H9 (cell line): ENCODE measurements around the gene PLB1. TPM values are rescaled to one million over a fixed set of nuclear protein-coding genes. Genes with fewer than 3 reads are reported as not detected.

Source experiments
- DNase-seq: peaks from one replicate; pipeline ENCODE4 v3.0.0-alpha.2; 2017
- H2AFZ ChIP-seq: one replicate; pipeline ENCODE4 v1.6.1; 2013; ENCODE audit warnings: mild to moderate bottlenecking, low read length, control low read depth, moderate library complexity
- H2AK5ac ChIP-seq: 2 replicates; pipeline ENCODE4 v1.6.1; 2013; ENCODE audit warnings: low read length, control low read depth, mixed read lengths; ENCODE audit not compliant: insufficient read length
- H2BK120ac ChIP-seq: one replicate; pipeline ENCODE4 v1.6.1; 2013; ENCODE audit warnings: low read depth, mild to moderate bottlenecking, low read length, control low read depth, inconsistent platforms; ENCODE audit not compliant: poor library complexity, severe bottlenecking
- H2BK12ac ChIP-seq: 2 replicates; pipeline ENCODE4 v1.6.1; 2013; ENCODE audit warnings: low read length, control low read depth, mixed read lengths, low read depth; ENCODE audit not compliant: insufficient read length
- H2BK15ac ChIP-seq: 2 replicates; pipeline ENCODE4 v1.6.1; 2013; ENCODE audit warnings: low read depth, low read length, control low read depth
- H2BK20ac ChIP-seq: one replicate; pipeline ENCODE4 v1.6.1; 2013; ENCODE audit warnings: low read depth, mild to moderate bottlenecking, low read length, control low read depth, inconsistent platforms; ENCODE audit not compliant: poor library complexity, severe bottlenecking
- H2BK5ac ChIP-seq: 2 replicates; pipeline ENCODE4 v1.6.1; 2013; ENCODE audit warnings: low read length, control low read depth, mixed read lengths; ENCODE audit not compliant: insufficient read length
- H3K14ac ChIP-seq: 2 replicates; pipeline ENCODE4 v1.6.1; 2013; ENCODE audit warnings: low read length, control low read depth; ENCODE audit not compliant: insufficient read depth
- H3K18ac ChIP-seq: 2 replicates; pipeline ENCODE4 v1.6.1; 2013; ENCODE audit warnings: low read depth, mild to moderate bottlenecking, mixed read lengths, low read length, control low read depth; ENCODE audit not compliant: insufficient read length
- H3K23ac ChIP-seq: 2 replicates; pipeline ENCODE4 v1.6.1; 2013; ENCODE audit warnings: low read length, control low read depth, mixed read lengths, low read depth; ENCODE audit not compliant: insufficient read length
- H3K23me2 ChIP-seq: 2 replicates; pipeline ENCODE4 v1.6.1; 2013; ENCODE audit warnings: low read depth, mild to moderate bottlenecking, mixed read lengths, low read length, control low read depth; ENCODE audit not compliant: insufficient read length, poor library complexity, severe bottlenecking
- H3K27ac ChIP-seq: 2 replicates; pipeline ENCODE4 v1.5.1; 2013; ENCODE audit warnings: low read length, control low read depth, mixed read lengths, low read depth; ENCODE audit not compliant: insufficient read length
- H3K27me3 ChIP-seq: 2 replicates; pipeline ENCODE4 v1.6.1; 2013; ENCODE audit warnings: low read length, control low read depth, inconsistent platforms; ENCODE audit not compliant: insufficient read depth
- H3K4ac ChIP-seq: 2 replicates; pipeline ENCODE4 v1.6.1; 2013; ENCODE audit warnings: low read depth, mild to moderate bottlenecking, control low read depth, inconsistent platforms, low read length, moderate library complexity
- H3K4me1 ChIP-seq: 2 replicates; pipeline ENCODE4 v1.6.1; 2013; ENCODE audit warnings: low read length, control low read depth, inconsistent platforms; ENCODE audit not compliant: insufficient read depth
- H3K4me2 ChIP-seq: 2 replicates; pipeline ENCODE4 v1.6.1; 2013; ENCODE audit warnings: low read length, control low read depth, mixed read lengths; ENCODE audit not compliant: insufficient read length, insufficient read depth
- H3K56ac ChIP-seq: 2 replicates; pipeline ENCODE4 v1.6.1; 2013; ENCODE audit warnings: low read depth, mild to moderate bottlenecking, mixed read lengths, low read length, control low read depth; ENCODE audit not compliant: insufficient read length
- H3K79me1 ChIP-seq: 2 replicates; pipeline ENCODE4 v1.6.1; 2013; ENCODE audit warnings: low read depth, mild to moderate bottlenecking, moderate library complexity, low read length, control low read depth, inconsistent platforms; ENCODE audit not compliant: insufficient read depth, poor library complexity, severe bottlenecking
- H3K79me2 ChIP-seq: 2 replicates; pipeline ENCODE4 v1.6.1; 2013; ENCODE audit warnings: low read length, control low read depth, inconsistent platforms; ENCODE audit not compliant: insufficient read depth
- H3K9ac ChIP-seq: 2 replicates; pipeline ENCODE4 v1.6.1; 2013; ENCODE audit warnings: low read length, control low read depth, mixed read lengths; ENCODE audit not compliant: insufficient read length; ENCODE audit errors: extremely low read depth
- H3K9me3 ChIP-seq: one replicate; pipeline ENCODE4 v1.6.1; 2013; ENCODE audit warnings: low read depth, low read length, inconsistent platforms; ENCODE audit not compliant: control insufficient read depth
- H3T11ph ChIP-seq: one replicate; pipeline ENCODE4 v1.6.1; 2013; ENCODE audit warnings: mild to moderate bottlenecking, low read length, control low read depth, inconsistent platforms
- H4K20me1 ChIP-seq: one replicate; pipeline ENCODE4 v1.6.1; 2013; ENCODE audit not compliant: control insufficient read depth, insufficient read length, insufficient read depth
- H4K5ac ChIP-seq: 2 replicates; pipeline ENCODE4 v1.6.1; 2013; ENCODE audit warnings: low read depth, mild to moderate bottlenecking, mixed read lengths, low read length, control low read depth; ENCODE audit not compliant: insufficient read length
- H4K8ac ChIP-seq: replicated peaks from 2 replicates; pipeline ENCODE4 v1.6.1; 2013; ENCODE audit warnings: low read length, control low read depth, mixed read lengths, low read depth; ENCODE audit not compliant: insufficient read length
- H4K91ac ChIP-seq: 2 replicates; pipeline ENCODE4 v1.6.1; 2013; ENCODE audit warnings: low read depth, mild to moderate bottlenecking, moderate library complexity, mixed read lengths, low read length, control low read depth; ENCODE audit not compliant: insufficient read length
- H3K27ac Mint-ChIP-seq, 3 experiments: 2 replicates in 2 of 3; 3 replicates in 1 of 3; pipeline ENCODE4 v1.8.0; 2020 to 2021; ENCODE audit warnings: mixed read lengths in 3 of 3, mild to moderate bottlenecking in 1 of 3, moderate library complexity in 1 of 3
- H3K27me3 Mint-ChIP-seq: 2 replicates; pipeline ENCODE4 v1.8.0; 2021; ENCODE audit warnings: low read depth, mild to moderate bottlenecking, moderate library complexity, mixed read lengths
- H3K36me3 Mint-ChIP-seq, 3 experiments: 2 replicates in 2 of 3; 3 replicates in 1 of 3; pipeline ENCODE4 v1.8.0; 2020 to 2021; ENCODE audit warnings: low read depth in 3 of 3, mixed read lengths in 3 of 3; ENCODE audit not compliant: insufficient read depth in 1 of 3
- H3K4me1 Mint-ChIP-seq, 2 experiments: 2 replicates each; pipeline ENCODE4 v1.8.0; 2020; ENCODE audit warnings: mixed read lengths in 2 of 2
- H3K4me3 Mint-ChIP-seq, 2 experiments: 2 replicates in 1 of 2; 3 replicates in 1 of 2; pipeline ENCODE4 v1.8.0; 2020 to 2021; ENCODE audit warnings: mild to moderate bottlenecking in 2 of 2, mixed read lengths in 2 of 2, moderate library complexity in 1 of 2
- H3K9me3 Mint-ChIP-seq, 2 experiments: 2 replicates in 1 of 2; 3 replicates in 1 of 2; pipeline ENCODE4 v1.8.0; 2020; ENCODE audit warnings: mild to moderate bottlenecking in 2 of 2, mixed read lengths in 2 of 2, moderate library complexity in 1 of 2
- WGBS: extraction: QIAGEN DNeasy Blood & Tissue Kit; methylation state at CpG from one replicate; pipeline ENCODE4 v1.1.7; 2013; ENCODE audit warnings: missing lambda C conversion rate, low lambda C conversion rate, mixed read lengths; ENCODE audit not compliant: insufficient read length; ENCODE audit errors: extremely low coverage; 5-methylcytosine and 5-hydroxymethylcytosine counted together
- total RNA-seq: library from RNA; stranded (reverse); gene quantifications from 2 replicates; pipeline ENCODE4 v1.2.1, GENCODE V29; 2021
- TF ChIP-seq, protein P1 (sequence below): fragments of 200-600 bp; sonication (generic); conservative IDR thresholded peaks from 3 replicates; pipeline ENCODE4 v1.8.0; 2021; ENCODE audit warnings: antibody characterized with exemption, mild to moderate bottlenecking

Gene PLB1
- total RNA-seq, 1 experiment from 2014 or later, result not detected

DNA sequence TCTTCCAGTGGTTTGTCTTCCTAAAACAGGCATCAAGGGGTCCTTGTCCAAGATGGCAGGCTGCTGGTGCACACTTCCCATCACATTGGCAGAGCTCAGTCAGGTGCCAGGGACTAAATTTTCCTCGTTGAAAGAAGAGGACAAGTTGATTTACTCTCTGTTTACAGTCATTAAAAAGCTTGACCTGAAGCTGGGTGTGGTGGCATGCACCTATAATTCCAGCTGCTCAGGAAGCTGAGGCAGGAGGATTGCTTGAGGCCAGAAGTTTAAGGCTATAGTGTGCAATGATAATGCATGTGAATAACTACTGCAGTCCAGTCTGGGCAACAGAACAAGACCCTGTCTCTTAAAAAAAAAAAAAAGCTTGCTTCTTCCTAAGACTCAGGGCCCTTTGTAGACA lies 3.6 kb upstream of the PLB1 start:
- no peaks in the 10 kb centered on the region for H3K9me3 ChIP-seq
- WGBS, result no CpG with 5 or more reads among the region's 1 CpG

More for the DNA sequence above, 3.6 kb upstream of the PLB1 start:
- Histone ChIP-seq H3K9ac (no peak overlapping the region), H4K20me1 (peaks cover 4% of the 10 kb centered on the region), H4K5ac (no peak overlapping the region), H3K14ac (no peak overlapping the region), H2BK120ac (no peak overlapping the region), H4K8ac (no peak overlapping the region), H2BK5ac (no peak overlapping the region), H2AFZ (no peak overlapping the region), H3K4me2 (no peak overlapping the region), H2AK5ac (no peak overlapping the region), H3K23ac (no peak overlapping the region), H3K23me2 (no peaks in the 10 kb centered on the region), H3K4ac (no peak overlapping the region), H2BK20ac (no peak overlapping the region), H3K27ac (no peak overlapping the region), H3K56ac (no peak overlapping the region), H3K79me2 (no peaks in the 10 kb centered on the region), H3K18ac (no peak overlapping the region), H2BK12ac (no peak overlapping the region), H3T11ph (no peak overlapping the region), H4K91ac (no peak overlapping the region), H2BK15ac (no peak overlapping the region), H3K4me1 (no peaks in the 10 kb centered on the region), H3K27me3 (no peaks in the 10 kb centered on the region), H3K79me1 (no peaks in the 10 kb centered on the region)
- H3K27me3 Mint-ChIP-seq, result peaks cover 2% of the 10 kb centered on the region
- H3K27ac Mint-ChIP-seq, result no peak overlapping the region
- H3K36me3 Mint-ChIP-seq, result no peaks in the 10 kb centered on the region
- H3K4me3 Mint-ChIP-seq, result no peak overlapping the region
- H3K9me3 Mint-ChIP-seq, result no peaks in the 10 kb centered on the region
- H3K4me1 Mint-ChIP-seq, result peaks cover 7% of the 10 kb centered on the region in 2 experiments; a peak in 3 of 4 replicates
- no peak for DNase-seq
- TF ChIP-seq, protein P1, sequence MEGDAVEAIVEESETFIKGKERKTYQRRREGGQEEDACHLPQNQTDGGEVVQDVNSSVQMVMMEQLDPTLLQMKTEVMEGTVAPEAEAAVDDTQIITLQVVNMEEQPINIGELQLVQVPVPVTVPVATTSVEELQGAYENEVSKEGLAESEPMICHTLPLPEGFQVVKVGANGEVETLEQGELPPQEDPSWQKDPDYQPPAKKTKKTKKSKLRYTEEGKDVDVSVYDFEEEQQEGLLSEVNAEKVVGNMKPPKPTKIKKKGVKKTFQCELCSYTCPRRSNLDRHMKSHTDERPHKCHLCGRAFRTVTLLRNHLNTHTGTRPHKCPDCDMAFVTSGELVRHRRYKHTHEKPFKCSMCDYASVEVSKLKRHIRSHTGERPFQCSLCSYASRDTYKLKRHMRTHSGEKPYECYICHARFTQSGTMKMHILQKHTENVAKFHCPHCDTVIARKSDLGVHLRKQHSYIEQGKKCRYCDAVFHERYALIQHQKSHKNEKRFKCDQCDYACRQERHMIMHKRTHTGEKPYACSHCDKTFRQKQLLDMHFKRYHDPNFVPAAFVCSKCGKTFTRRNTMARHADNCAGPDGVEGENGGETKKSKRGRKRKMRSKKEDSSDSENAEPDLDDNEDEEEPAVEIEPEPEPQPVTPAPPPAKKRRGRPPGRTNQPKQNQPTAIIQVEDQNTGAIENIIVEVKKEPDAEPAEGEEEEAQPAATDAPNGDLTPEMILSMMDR, result no peak
